Bronchial epithelial cell (primary cell): ENCODE data around the gene PHETA1. TPM values are rescaled to one million over a fixed set of nuclear protein-coding genes. Genes with fewer than 3 reads are reported as not detected.

Source experiments
- DNase-seq: peaks from one replicate; pipeline ENCODE4 v3.0.0-alpha.2; 2010; ENCODE audit warnings: low read depth
- FAIRE-seq: peaks from 2 replicates; lab custom pipeline; 2011; peaks lifted over from hg19 to GRCh38; lab: Jason Lieb, UNC
- H3K27me3 ChIP-seq: 2 replicates; pipeline ENCODE4 v1.5.1; 2011; ENCODE audit warnings: low read length; ENCODE audit not compliant: control insufficient read depth, insufficient read depth
- H3K36me3 ChIP-seq: 2 replicates; pipeline ENCODE4 v1.5.1; 2011; ENCODE audit warnings: low read length; ENCODE audit not compliant: control insufficient read depth, insufficient read depth
- H3K4me3 ChIP-seq: 2 replicates; pipeline ENCODE4 v1.5.1; 2011; ENCODE audit warnings: mild to moderate bottlenecking, low read depth, low read length, control low read depth
- CTCF ChIP-seq: IDR thresholded peaks from 2 replicates; pipeline ENCODE4 v1.5.1; 2011; ENCODE audit warnings: mild to moderate bottlenecking, moderate library complexity, low read length, control low read depth, inconsistent platforms; ENCODE audit not compliant: insufficient read depth, severe bottlenecking
- total RNA-seq: library from RNA; depleted of rRNA; stranded (reverse); fragments of >200 nt; gene quantifications from 2 replicates; pipeline ENCODE4 v1.2.1, GENCODE V29; 2014

PHETA1 gene
- total RNA-seq, 1 donor from 2014 or later, result 4.5 TPM

- Histone ChIP-seq H3K4me3 (peak overlapping the region; percentile 80), H3K36me3 (peaks cover 1% of the 10 kb centered on the region), H3K27me3 (no peaks in the 10 kb centered on the region)
- DNase-seq (no peak), FAIRE-seq (no peak)
- no peak for TF ChIP-seq CTCF
Measured at GRCh38 chr12:111368291-111368787, 556 bp downstream of the PHETA1 start.

- Histone ChIP-seq H3K36me3 (peaks cover 1% of the 10 kb centered on the region), H3K4me3 (no peak overlapping the region), H3K27me3 (no peaks in the 10 kb centered on the region)
- FAIRE-seq (no peak), DNase-seq (no peak)
- TF ChIP-seq CTCF, result no peak
Measured at GRCh38 chr12:111367661-111368221, 1.2 kb downstream of the PHETA1 start.

- H3K27me3 ChIP-seq, result no peaks in the 10 kb centered on the region
- no peak for FAIRE-seq
- DNase-seq, result no peak
Measured at GRCh38 chr12:111366583-111366982, 2.3 kb downstream of the PHETA1 start.

GRCh38 chr12:111366075-111366474 is 2.8 kb downstream of the PHETA1 start:
- DNase-seq (no peak), FAIRE-seq (no peak)
- Histone ChIP-seq H3K27me3 (no peaks in the 10 kb centered on the region), H3K4me3 (no peak overlapping the region), H3K36me3 (peaks cover 1% of the 10 kb centered on the region)
- no peak for TF ChIP-seq CTCF

More at GRCh38 chr12:111366583-111366982, 2.3 kb downstream of the PHETA1 start:
- Histone ChIP-seq H3K36me3 (peaks cover 1% of the 10 kb centered on the region), H3K4me3 (no peak overlapping the region)
- TF ChIP-seq CTCF, result no peak

- Histone ChIP-seq H3K36me3 (peaks cover 1% of the 10 kb centered on the region), H3K4me3 (no peak overlapping the region), H3K27me3 (no peaks in the 10 kb centered on the region)
- no peak for TF ChIP-seq CTCF
- DNase-seq (peak; percentile 24), FAIRE-seq (no peak)
Measured at GRCh38 chr12:111363578-111363977, 5.3 kb downstream of the PHETA1 start.
